GM15510 (cell line): ENCODE results near the gene CDK9.

Experiments
- POLR2A ChIP-seq: IDR thresholded peaks from 3 replicates; pipeline ENCODE4 v1.6.1; 2011; ENCODE audit warnings: borderline replicate concordance; ENCODE audit not compliant: insufficient read length; ENCODE audit errors: extremely low read depth

The CDK9 gene

DNA sequence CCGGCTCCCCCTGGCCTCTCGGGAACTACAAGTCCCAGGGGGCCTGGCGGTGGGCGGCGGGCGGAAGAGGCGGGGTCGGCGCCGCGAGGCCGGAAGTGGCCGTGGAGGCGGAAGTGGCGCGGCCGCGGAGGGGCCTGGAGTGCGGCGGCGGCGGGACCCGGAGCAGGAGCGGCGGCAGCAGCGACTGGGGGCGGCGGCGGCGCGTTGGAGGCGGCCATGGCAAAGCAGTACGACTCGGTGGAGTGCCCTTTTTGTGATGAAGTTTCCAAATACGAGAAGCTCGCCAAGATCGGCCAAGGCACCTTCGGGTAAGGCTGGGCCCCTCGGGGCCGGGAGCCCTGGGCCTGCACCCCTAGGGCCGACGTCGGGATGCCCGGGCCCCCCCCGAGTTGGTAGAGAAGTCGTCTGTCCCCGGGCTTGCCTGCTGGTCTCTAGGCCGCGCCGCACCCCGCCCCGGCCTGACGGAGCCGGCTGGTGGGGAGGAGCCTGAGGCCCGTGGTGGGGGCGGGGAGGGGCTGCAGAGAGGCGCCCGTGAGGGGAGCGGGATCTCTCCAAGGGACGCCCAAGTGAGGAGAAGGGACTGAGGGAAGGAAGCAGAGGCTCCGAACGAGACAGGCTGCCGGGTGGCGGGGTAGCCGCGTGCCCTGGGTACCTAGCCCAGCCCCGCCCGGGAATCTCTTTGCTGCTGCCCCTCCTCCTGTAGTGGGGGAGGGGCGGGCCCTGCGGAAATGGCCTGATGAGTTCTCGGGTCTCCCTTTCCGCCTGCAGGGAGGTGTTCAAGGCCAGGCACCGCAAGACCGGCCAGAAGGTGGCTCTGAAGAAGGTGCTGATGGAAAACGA, at the start of gene CDK9:
Gene CDK9 (plus strand): TSS at position 102 of the 840 bp plus-strand sequence. CDS start 115 bp downstream, at position 217.
- peak; percentile 71 for TF ChIP-seq POLR2A

DNA sequence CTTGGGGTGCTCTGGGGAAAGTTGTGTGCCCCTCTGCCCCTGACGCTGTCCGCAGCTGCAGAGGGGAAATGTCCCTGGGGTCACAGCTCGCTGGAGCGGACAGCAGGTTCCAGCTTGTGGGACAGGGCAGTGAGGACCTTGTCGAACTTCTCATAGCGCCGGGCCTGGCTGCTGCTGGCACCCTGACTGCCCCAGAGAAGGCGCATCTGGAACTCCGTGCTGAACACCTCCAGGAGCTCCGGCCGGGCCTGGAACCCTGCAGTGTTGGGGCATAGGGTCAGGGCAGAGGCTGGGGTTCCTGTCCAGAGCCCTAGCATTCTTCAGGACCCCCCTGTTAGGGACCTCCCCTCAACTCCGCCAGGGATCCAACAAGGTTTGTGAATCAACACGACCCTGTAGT, 47.2 kb upstream of the CDK9 start:
- TF ChIP-seq POLR2A = no peak

DNA sequence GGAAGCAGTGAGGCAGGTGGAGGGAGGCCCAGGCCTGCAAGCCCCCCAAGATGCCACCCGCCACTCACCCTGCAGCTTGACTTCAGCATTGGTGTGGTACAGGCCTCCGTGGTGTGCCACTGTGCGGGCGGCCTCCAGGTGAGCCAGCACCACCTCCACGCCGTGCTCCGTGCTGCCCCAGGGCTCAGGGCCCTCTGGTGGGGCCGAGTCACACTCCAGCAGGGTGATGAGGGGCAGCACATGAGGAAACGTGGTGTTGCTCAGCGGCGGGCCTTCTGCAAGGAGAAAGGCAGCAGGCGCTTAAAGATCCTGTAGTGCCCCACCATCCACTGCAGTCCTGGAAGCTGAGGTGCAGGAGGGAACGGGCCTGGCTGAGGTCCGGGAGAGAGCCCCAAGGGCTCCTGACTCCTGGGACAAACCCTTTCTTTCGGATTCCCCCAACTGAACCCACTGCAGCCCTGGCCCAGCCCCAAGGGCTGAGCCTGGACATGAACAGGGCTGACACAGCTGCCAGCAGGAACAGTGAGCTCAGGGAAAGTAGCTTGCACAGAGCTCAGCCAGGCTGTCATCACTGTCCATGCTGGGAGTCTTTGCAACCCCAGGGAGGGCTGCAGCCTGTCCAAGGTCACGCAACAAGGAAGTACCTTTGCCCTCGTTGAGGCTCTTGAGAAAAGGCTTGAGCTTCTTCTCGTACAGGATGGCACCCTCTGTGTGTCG, 46.1 kb upstream of the CDK9 start:
- TF ChIP-seq POLR2A = no peak

DNA sequence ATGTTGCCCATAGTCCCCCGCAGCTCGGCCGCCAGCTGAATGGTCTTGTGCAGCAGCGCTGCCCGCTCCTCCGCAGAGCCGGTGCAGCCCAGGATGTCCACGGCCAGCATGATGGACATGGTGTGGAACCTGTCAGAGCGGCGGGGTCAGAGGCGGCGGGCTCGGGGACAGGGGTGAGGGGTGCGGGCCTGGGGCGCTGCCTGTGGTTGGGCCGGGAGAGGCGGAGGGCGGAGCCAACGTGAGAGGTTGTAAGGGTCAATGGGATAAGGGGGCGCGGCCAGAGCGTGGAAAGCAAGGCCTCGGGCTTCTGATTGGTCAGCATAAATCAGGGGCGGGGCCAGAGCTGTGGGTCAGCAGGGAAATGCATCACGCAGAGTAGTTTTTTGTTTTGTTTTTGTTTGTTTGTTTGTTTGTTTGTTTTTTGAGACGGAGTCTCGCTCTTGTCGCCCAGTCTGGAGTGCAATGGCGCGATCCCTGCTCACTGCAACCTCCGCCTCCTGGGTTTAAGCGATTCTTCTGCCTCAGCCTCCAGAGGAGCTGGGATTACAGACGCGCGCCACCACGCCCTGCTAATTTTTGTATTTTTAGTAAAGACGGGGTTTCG, 43.9 kb upstream of the CDK9 start:
- no peak for TF ChIP-seq POLR2A

GRCh38 chr9:127742435-127743088, 43.3 kb upstream of the CDK9 start:
- no peak for TF ChIP-seq POLR2A

GRCh38 chr9:127744398-127745110, 41.3 kb upstream of the CDK9 start:
- no peak for TF ChIP-seq POLR2A

GRCh38 chr9:127746959-127747569, 38.8 kb upstream of the CDK9 start:
- no peak for TF ChIP-seq POLR2A

DNA sequence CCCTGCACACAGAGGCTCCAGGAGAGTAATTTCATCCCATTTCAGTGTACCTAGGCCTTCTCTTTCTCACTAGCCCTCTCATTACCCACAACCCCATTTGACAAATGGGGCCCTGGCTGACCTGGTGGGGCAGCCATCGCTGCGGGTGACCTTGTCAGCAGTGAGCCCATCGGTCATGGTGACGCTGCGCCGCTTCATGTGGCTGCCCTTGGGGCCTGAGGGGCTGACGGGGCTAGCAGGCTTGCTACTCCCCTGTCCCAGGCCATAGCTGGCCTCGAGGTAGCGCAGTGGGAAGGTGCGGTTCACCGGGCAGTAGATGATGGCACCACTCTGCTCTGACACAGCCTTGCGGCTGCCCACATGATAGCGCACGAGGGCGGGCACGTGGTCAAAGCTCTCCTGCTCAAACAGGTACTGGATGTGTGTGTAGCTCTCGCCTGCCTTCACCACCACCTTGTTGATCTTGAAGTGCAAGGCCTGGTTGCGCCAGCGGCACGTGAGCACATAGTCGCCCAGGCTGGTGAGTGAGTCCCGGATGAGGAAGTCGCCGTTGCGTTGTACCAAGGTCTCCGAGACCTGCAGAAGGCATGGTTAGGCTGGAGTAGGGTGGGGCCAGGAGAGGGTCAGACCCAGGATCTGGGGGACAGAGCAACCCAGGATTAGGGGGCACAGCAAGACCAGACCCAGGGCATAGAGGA, 36.6 kb upstream of the CDK9 start:
- TF ChIP-seq POLR2A = no peak

DNA sequence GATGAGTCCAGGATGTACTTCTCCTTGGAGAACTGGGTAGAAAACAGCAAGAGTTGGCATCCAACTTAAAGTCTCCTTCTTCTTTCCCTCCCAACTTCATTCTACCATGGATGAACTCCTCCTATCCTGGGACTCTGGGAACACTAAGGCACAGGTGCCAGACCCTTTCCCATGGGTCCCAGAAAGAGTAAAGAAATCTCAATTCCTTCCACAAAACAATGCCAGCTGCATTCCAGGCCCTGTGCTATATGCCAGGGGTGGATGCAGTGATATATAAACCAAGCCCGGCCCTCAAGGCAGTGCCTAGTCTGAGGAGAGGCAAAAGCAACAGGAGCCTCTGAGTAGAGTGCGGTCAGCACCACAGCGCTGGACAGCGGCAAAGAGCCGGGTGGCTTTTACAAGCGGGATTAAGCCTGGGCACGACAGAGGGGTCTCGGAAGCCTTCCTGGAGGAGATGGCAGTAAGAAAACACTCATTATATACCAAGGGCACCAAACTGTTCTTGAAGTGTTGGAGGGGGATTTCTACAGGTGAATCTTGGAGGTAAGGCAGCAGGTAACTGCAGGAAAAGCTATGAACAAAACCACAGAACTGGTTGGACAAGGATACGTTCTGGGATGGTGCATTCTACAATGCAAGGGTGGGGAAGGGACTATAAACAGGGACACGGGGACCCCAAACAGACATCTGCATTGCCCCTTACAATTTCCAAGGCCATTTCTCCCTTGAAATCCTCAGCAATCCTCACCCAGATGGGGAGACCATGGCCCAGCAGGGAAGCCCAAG, 34.4 kb upstream of the CDK9 start:
- no peak for TF ChIP-seq POLR2A

DNA sequence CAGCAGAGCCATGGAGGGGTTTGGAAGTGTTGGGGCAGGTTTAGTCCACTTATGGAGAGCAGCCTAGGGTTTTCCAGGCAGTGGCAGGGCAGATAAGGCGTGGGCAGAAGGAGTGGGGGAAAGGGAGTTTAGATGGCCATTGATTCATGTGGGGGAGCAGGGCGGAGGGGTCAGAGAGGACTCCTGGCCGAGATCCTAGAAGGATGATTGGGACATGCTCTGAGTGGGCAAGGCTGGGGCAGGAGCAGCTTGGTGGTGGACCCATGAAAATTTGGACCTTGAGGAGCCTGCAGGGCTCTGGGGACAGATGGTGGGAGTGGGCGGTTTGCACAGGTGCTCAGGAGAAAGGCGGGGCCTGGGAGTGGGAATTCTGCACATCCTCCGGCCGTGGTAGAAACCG, 32.7 kb upstream of the CDK9 start:
- TF ChIP-seq POLR2A = no peak

- TF ChIP-seq POLR2A = no peak
Observed at GRCh38 chr9:127753622-127754021, 32.2 kb upstream of the CDK9 start.
